RPMI7951 (cell line): ENCODE results near the gene CLDN16. TPM values are rescaled to one million over a fixed set of nuclear protein-coding genes. Genes with fewer than 3 reads are reported as not detected.

Source experiments
- DNase-seq: peaks from one replicate; pipeline ENCODE4 v3.0.0-alpha.2; 2012; ENCODE audit warnings: low read depth
- total RNA-seq: library from RNA; depleted of rRNA; stranded (reverse); fragments of >200 nt; shearing (Covaris generic); gene quantifications from 2 replicates; pipeline ENCODE4 v1.2.3, GENCODE V29; 2014; rRNA removed

The CLDN16 gene
- total RNA-seq, result not detected in 2 replicates

GRCh38 chr3:190387578-190388213 lies at the start of gene CLDN16:
Gene CLDN16, plus strand, starts transcription at chr3:190388163. Its CDS starts 167 bp downstream, at chr3:190388330.
- DNase-seq, result no peak

DNA sequence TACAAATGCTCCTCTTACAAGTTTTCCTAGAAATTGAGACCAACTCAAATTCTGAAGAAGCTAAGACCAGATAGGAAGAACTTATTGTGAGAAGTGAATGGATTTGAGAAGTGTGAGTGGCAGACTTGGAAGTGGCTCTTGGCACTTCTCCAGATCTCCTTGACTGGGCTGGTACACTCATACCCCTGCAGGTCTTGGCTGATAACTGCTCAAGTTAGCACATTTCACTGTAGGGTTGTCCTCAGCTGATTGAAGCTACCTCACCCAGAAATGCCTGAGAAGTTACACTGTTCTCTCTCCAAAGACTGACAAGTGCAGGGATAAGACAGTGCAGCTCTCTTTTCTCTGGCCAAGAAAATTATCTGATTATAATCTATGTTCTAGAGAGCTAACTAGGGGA lies 49.2 kb upstream of the CLDN16 start:
- peak; percentile 60 for DNase-seq

GRCh38 chr3:190339130-190339529 lies 48.8 kb upstream of the CLDN16 start:
- peak; percentile 52 for DNase-seq

- no peak for DNase-seq
These were observed 47.9 kb upstream of the CLDN16 start for GRCh38 chr3:190340071-190340470.

- peak; percentile 85 for DNase-seq
These were observed 42.7 kb upstream of the CLDN16 start for GRCh38 chr3:190345027-190345821.

DNA sequence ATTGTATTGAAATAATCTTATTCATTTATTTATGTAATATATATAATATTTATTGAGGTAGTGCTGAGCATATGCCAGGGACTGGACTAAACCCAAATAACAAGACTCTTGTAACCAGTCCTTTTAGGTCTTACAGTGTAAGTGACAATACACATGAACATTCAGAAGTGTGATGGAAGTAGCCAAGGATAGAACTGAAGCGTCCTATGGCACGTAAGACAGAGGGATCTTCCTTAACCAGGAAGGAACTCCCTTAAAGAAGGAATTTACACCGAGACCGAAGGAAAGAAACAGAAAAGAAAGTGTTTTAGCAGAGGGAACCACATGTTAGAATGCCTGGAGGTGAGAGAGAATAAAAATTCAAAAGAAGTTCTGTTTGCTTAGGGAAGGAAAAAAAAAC lies 42.1 kb upstream of the CLDN16 start:
- DNase-seq, result peak; percentile 45

DNA sequence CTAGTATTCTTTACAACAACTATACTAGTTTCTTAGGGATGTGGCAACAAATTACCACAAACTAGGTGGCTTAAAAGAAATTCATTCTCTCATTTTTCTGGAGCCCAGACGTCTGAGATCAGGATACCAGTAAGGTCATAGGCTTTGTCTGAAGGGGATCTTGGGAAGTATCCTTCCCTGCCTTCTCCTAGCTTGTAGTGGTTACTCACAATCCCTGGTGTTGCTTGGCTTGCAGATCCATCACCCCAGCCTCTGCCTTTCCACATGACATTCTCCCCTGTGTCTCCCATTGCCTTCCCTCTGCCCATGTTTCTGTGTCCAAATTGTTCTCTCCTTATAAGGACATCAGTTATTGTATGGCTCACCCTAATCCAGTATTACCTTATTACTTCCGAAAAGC lies 41.4 kb upstream of the CLDN16 start:
- DNase-seq, result no peak

- no peak for DNase-seq
These were observed 35.0 kb upstream of the CLDN16 start for GRCh38 chr3:190352861-190353457.

- no peak for DNase-seq
These were observed 31.7 kb upstream of the CLDN16 start for GRCh38 chr3:190356246-190356645.

DNA sequence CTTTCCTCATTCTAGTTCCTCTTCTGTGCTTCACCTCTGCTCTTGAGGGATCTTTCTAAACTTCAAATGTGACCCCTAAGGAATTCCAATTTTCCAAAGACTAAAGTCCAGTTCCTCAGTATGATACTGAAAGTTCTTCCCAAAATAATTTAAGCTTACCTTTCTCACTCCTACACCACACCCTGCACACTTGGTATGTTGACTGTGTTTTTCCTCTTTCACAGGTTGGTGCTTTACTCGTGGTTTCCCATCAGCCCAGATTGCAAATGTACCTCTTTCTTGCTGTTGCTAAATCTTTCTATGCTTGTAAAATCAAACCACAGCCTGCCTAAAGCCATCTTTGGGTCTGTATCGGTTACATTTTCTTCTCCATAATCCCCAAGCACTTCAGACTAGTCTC lies 30.5 kb upstream of the CLDN16 start:
- no peak for DNase-seq

DNA sequence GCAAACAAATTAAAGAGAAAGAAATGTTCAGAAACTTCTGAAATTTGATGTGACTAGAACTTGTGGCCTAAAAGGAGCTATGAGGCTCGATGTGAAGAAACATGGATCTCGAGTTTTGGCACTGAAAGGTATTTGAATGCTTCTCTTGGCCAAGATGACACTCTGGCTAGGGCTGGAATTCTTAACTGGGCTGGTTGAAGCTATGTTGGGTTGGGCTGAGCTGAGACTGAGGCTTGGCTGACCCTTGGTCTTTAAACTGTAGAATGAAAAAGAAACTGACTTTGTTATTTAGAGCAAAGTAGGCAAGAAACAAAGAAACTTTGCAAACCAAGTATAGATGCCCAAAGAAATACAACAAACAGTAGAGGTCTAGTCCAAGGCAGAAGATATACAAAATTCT lies 28.1 kb upstream of the CLDN16 start:
- DNase-seq, result no peak

- DNase-seq, result no peak
These were observed 27.7 kb upstream of the CLDN16 start for GRCh38 chr3:190360228-190360627.

GRCh38 chr3:190361791-190362190 lies 26.2 kb upstream of the CLDN16 start:
- DNase-seq, result no peak

- no peak for DNase-seq
These were observed 25.7 kb upstream of the CLDN16 start for GRCh38 chr3:190362258-190362657.

GRCh38 chr3:190366133-190366532 lies 21.8 kb upstream of the CLDN16 start:
- DNase-seq, result peak; percentile 63

GRCh38 chr3:190368881-190369280 lies 19.1 kb upstream of the CLDN16 start:
- DNase-seq, result no peak

DNA sequence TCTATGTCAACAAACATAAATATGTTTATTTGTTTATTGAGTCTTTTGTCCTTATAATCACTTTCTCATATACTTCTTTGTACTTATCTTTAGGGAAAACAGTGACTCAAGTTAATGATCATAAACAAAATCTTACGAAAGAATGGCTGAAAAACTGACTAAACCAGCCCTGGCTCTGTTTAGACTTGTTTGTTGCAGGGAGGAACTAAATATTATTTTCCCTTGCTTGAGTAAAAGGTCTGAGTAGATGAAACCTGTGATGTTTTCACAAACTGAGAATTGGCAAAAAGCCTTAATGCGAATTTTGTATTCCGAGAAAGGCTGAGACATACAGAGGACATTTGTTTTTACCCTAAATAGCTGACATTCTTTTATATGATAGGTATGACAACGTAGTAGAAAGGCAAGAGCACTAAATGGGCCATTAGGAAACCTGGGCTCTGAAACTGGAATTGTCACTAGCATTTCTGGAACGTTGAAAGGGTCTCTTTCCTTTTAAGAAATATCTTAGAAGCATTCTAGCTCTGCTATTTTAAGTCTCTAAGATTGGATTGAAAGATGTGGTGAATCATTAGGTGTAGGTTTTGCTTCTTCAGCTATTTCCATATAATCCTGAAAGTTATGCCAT lies 18.2 kb upstream of the CLDN16 start:
- DNase-seq, result no peak

DNA sequence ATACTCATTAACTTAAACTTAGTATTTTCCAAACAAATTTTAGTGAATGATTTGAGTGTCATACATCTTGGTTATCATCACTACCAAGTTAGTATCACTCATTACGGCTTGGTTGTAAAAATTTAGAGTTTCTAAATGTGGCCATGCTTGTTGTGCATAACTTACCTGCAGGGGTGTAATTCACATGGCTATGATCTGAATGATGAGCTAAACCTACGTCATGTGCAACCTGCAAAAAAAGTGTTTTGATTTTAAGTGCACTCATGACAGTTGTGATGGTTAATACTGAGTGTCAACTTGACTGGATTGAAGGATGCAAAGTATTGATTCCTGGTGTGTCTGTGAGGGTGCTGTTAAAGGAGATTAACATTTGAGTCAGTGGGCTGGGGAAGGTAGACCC lies 17.6 kb upstream of the CLDN16 start:
- no peak for DNase-seq

GRCh38 chr3:190371152-190371551 lies 16.8 kb upstream of the CLDN16 start:
- DNase-seq, result no peak

GRCh38 chr3:190375246-190375645 lies 12.7 kb upstream of the CLDN16 start:
- no peak for DNase-seq

- DNase-seq, result no peak
These were observed 12.3 kb upstream of the CLDN16 start for GRCh38 chr3:190375671-190376070.

DNA sequence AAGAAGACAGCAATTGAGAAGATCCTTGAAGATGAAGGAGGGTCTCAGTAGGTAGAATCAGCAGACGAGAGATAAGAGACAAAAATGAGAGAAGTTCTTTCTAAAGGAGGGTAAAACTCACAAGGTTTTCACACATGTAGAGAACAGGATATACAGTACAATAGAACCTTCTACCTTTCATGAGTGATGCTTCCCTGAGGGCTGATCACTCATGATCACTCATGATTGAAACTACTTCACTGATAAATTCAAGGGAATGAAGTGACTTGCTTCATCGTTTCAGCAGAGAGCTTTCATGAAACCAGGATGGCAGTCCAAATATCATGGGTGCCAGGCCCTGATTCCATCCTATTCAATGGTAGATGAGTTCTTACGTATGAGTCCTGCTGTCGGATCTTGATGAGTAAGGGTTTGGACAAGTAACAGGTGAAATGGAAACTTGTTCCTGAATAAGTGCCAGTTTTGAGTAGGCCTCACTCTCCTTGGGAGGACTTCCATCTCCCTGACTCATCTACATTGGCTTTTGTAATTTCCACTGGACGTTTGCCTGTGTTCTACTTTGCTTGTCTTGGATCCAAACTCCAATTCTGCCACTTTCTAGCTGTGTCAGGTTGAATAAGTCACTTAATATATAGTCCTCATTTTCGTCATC lies 9.6 kb upstream of the CLDN16 start:
- DNase-seq, result peak; percentile 82
